Measurements from ENCODE around the gene AIFM3. TPM values are rescaled to one million over a fixed set of nuclear protein-coding genes. Genes with fewer than 3 reads are reported as not detected.

Gene AIFM3
- total and polyA plus RNA-seq, 2 donors (not counting 3 experiments of a cell fraction or from before 2014, with no cell fraction given): 0.15 TPM; not detected in 1

DNA sequence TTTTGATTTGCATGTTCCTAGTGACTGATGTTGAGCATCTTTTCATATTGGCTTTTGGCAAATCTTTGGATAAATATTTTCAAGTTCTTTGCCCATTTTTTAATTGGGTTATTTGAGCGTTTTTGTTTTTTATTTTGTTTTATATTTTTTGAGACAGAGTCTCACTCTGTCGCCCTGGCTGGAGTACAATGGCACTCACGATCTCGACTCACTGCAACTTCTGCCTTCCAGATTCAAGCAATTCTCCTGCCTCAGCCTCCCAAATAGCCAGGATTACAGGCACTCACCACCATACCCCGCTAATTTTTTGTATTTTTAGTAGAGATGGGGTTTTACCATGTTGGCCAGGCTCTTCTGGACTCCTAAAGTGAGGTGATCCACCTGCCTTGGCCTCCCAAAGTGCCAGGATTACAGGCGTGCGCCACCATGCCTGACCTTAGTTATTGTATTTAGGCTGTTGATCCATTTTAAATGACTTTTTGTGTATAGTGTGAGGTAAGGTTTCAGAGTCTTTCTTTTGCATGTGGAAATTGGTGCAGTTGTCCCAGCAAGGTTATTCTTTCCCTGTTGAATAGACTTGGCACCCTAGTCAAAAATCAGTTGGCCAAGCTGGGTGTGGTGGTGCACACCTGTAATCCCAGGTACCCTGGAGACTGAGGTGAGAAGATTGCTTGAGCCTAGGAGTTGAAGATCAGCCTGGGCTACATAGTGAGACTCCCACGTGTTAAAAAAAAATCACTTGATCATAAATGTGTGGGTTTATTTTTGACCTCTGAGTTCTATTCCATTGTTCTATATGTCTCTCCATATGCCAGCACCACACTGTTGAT is 23.7 kb upstream of the AIFM3 start:
- intact Hi-C loops (cut with micrococcal nuclease): no loop called here
- no peaks in the 10 kb centered on the region for H3K9me1 ChIP-seq (replicated peaks; ENCODE audit: control insufficient read depth, extremely low read depth, insufficient read depth, low read length)
- ChIA-PET CTCF (interaction anchor here (0.6 to 1.3 kb wide), 2 partner anchors 24 to 26 kb away, joined by 3 read pairs; partner anchors contain the start of gene CRKL), POLR2A (no interaction called here)
- H3K4me2 ChIP-seq (ENCODE audit: insufficient read depth, low read length): no peak overlapping the region
- no peaks in the 10 kb centered on the region for H3K9me3 ChIP-seq (replicated peaks; ENCODE audit: control insufficient read depth, insufficient read depth, low read length)
- dilution Hi-C loops (cut with MboI; ENCODE audit: extremely low pct_ligation_motif_present, low sequenced_read_pairs): no loop called here
- peak; percentile 8 for FAIRE-seq
- H3K4me1 ChIP-seq (ENCODE audit: control insufficient read depth, extremely low read depth, insufficient read depth, low read length): peaks cover 19% of the 10 kb centered on the region
- no peaks in the 10 kb centered on the region for H3K36me3 ChIP-seq (ENCODE audit: control insufficient read depth in 2 of 2, extremely low read depth in 1 of 2, insufficient read depth in 2 of 2, low read length in 2 of 2)
- no peaks in the 10 kb centered on the region for H3K27me3 ChIP-seq (ENCODE audit: control insufficient read depth in 2 of 2, insufficient read depth in 2 of 2, low read length in 2 of 2)
- no peak overlapping the region for H3K9ac ChIP-seq (replicated peaks; ENCODE audit: extremely low read depth, insufficient read depth, low read length)
- no peak overlapping the region for H3K27ac ChIP-seq (ENCODE audit: insufficient read depth, low read depth, low read length)
- H2AFZ ChIP-seq (ENCODE audit: low read depth, low read length): no peak overlapping the region
- DNase-seq (ENCODE audit: low read depth, low spot score): no peak
- peaks cover 18% of the 10 kb centered on the region for H4K20me1 ChIP-seq (replicated peaks; ENCODE audit: control insufficient read depth, extremely low read depth, insufficient read depth, low read length)
- H3K79me2 ChIP-seq (ENCODE audit: control insufficient read depth, insufficient read depth, low read length): peaks cover 94% of the 10 kb centered on the region
- no TSS peak for BruUV-seq (replicated peaks)
- no peak overlapping the region for H3K4me3 ChIP-seq (replicated peaks in 1 of 3; ENCODE audit: insufficient read depth in 1 of 3, low read depth in 1 of 3, low read length in 3 of 3)
- TF ChIP-seq POLR2AphosphoS5 (IDR thresholded peaks at IDR 0.05; ENCODE audit: insufficient read depth, low read depth, low read length) (no peak), FOS (IDR thresholded peaks at IDR 0.05; ENCODE audit: borderline replicate concordance, insufficient read depth, low read length) (no peak), CTCF (IDR thresholded peaks at IDR 0.05; ENCODE audit: extremely low read depth in 1 of 2, insufficient read depth in 1 of 2, low read depth in 1 of 2, low read length in 2 of 2) (no peak), JUN (IDR thresholded peaks at IDR 0.05; ENCODE audit: borderline replicate concordance, insufficient read depth, insufficient read length, low read depth) (no peak), MYC (IDR thresholded peaks at IDR 0.05; ENCODE audit: low read depth, low read length) (no peak)
- TF ChIP-seq, protein P1, sequence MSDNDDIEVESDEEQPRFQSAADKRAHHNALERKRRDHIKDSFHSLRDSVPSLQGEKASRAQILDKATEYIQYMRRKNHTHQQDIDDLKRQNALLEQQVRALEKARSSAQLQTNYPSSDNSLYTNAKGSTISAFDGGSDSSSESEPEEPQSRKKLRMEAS (IDR thresholded peaks at IDR 0.05; ENCODE audit: insufficient read depth, insufficient read length): no peak

All from endothelial cell of umbilical vein (primary cell).